GM23338 (cell line): ENCODE measurements around the gene NRXN2. TPM values are rescaled to one million over a fixed set of nuclear protein-coding genes. Genes with fewer than 3 reads are reported as not detected.

Experiments
- ATAC-seq: fragments of 200-7000 bp; cut with Tn5 transposase; 3 replicates; pipeline ENCODE4 v1.9.1; 2020
- DNase-seq: peaks from one replicate; pipeline ENCODE4 v3.0.0-alpha.2; 2015; ENCODE audit warnings: low spot score
- H2AFZ ChIP-seq: fragments of 200-600 bp; sonication (generic); 2 replicates; pipeline ENCODE4 v1.8.0; 2016; ENCODE audit warnings: antibody characterized with exemption, mild to moderate bottlenecking, moderate library complexity
- H3F3A ChIP-seq: fragments of 200-600 bp; sonication (generic); replicated peaks from 2 replicates; pipeline ENCODE4 v1.8.0; 2017; ENCODE audit warnings: antibody characterized with exemption, mixed run types, low read depth
- H3K27ac ChIP-seq: fragments of 200-600 bp; sonication (generic); 2 replicates; pipeline ENCODE4 v1.6.1; 2016; ENCODE audit warnings: low read depth
- H3K27me3 ChIP-seq: fragments of 200-600 bp; sonication (generic); 2 replicates; pipeline ENCODE4 v1.8.0; 2016; ENCODE audit warnings: mild to moderate bottlenecking, mixed run types, moderate library complexity; ENCODE audit not compliant: insufficient read depth
- H3K36me3 ChIP-seq: fragments of 200-600 bp; sonication (generic); 2 replicates; pipeline ENCODE4 v1.8.0; 2016; ENCODE audit warnings: mild to moderate bottlenecking; ENCODE audit not compliant: insufficient read depth
- H3K4me1 ChIP-seq: fragments of 200-600 bp; sonication (generic); 2 replicates; pipeline ENCODE4 v1.8.0; 2016; ENCODE audit warnings: mild to moderate bottlenecking, moderate library complexity; ENCODE audit not compliant: insufficient read depth
- H3K4me2 ChIP-seq: fragments of 200-600 bp; sonication (generic); 2 replicates; pipeline ENCODE4 v1.7.1; 2017; ENCODE audit warnings: mixed run types
- H3K4me3 ChIP-seq: fragments of 200-600 bp; sonication (generic); 2 replicates; pipeline ENCODE4 v1.6.1; 2016; ENCODE audit warnings: mixed run types
- H3K79me2 ChIP-seq: fragments of 200-600 bp; sonication (generic); replicated peaks from 2 replicates; pipeline ENCODE4 v1.8.0; 2017; ENCODE audit warnings: mild to moderate bottlenecking; ENCODE audit not compliant: insufficient read depth
- H3K9me2 ChIP-seq: fragments of 200-600 bp; sonication (generic); 2 replicates; pipeline ENCODE4 v1.8.0; 2017; ENCODE audit not compliant: insufficient read depth
- H4K20me1 ChIP-seq: fragments of 200-600 bp; sonication (generic); replicated peaks from 2 replicates; pipeline ENCODE4 v1.8.0; 2017; ENCODE audit warnings: mild to moderate bottlenecking; ENCODE audit not compliant: insufficient read depth
- H3K27ac Mint-ChIP-seq: 2 replicates; pipeline ENCODE4 v1.8.0; 2020; ENCODE audit warnings: inconsistent platforms, mild to moderate bottlenecking, moderate library complexity, mixed read lengths
- H3K27me3 Mint-ChIP-seq: 3 replicates; pipeline ENCODE4 v1.8.0; 2022; ENCODE audit warnings: low read depth, mild to moderate bottlenecking, moderate library complexity, mixed read lengths, inconsistent platforms; ENCODE audit not compliant: insufficient read depth, poor library complexity
- H3K36me3 Mint-ChIP-seq: 3 replicates; pipeline ENCODE4 v1.8.0; 2021; ENCODE audit warnings: low read depth, mild to moderate bottlenecking, inconsistent platforms, moderate library complexity, mixed read lengths
- H3K4me1 Mint-ChIP-seq: 3 replicates; pipeline ENCODE4 v1.8.0; 2020; ENCODE audit warnings: mild to moderate bottlenecking, inconsistent platforms, mixed read lengths
- H3K4me3 Mint-ChIP-seq: 3 replicates; pipeline ENCODE4 v1.8.0; 2021; ENCODE audit warnings: moderate library complexity, mild to moderate bottlenecking, inconsistent platforms, mixed read lengths
- H3K9me3 Mint-ChIP-seq: 3 replicates; pipeline ENCODE4 v1.8.0; 2020; ENCODE audit warnings: moderate library complexity, mild to moderate bottlenecking, inconsistent platforms, mixed read lengths
- EZH2phosphoT487 ChIP-seq: fragments of 200-600 bp; sonication (generic); IDR thresholded peaks from one replicate; pipeline ENCODE4 v1.8.1; 2018; ENCODE audit warnings: antibody characterized with exemption; ENCODE audit not compliant: unreplicated experiment
- JUNB ChIP-seq: IDR thresholded peaks from one replicate; pipeline ENCODE4 v1.6.1; 2016; ENCODE audit warnings: antibody characterized with exemption; ENCODE audit not compliant: unreplicated experiment
- NANOG ChIP-seq: IDR thresholded peaks from 2 replicates; pipeline ENCODE4 v1.6.1; 2016; ENCODE audit warnings: antibody characterized with exemption, borderline replicate concordance
- ZNF331 ChIP-seq: fragments of 250-450 bp; sonication (Bioruptor Pico); IDR thresholded peaks from 2 replicates; pipeline ENCODE4 v1.5.0; 2020; ENCODE audit warnings: low read depth, mild to moderate bottlenecking, moderate library complexity
- ZNF462 ChIP-seq: fragments of 250-450 bp; sonication (Bioruptor Pico); IDR thresholded peaks from 2 replicates; pipeline ENCODE4 v1.5.0; 2020; ENCODE audit warnings: mild to moderate bottlenecking, moderate library complexity
- polyA plus RNA-seq: library from polyadenylated mRNA; unstranded; fragments of >200 nt; fragmentation: Nextera tagmentation; extraction: Ambion mirVana; gene quantifications from 2 replicates; pipeline ENCODE4 v1.2.1, GENCODE V29; 2016
- total RNA-seq: library from RNA; depleted of rRNA; stranded (reverse); fragments of >200 nt; shearing (Covaris generic); gene quantifications from 2 replicates; pipeline ENCODE4 v1.2.3, GENCODE V29; 2014

NRXN2 gene
- total and polyA plus RNA-seq, 2 experiments from 2014 or later, result 3.4 to 17.0 TPM

DNA sequence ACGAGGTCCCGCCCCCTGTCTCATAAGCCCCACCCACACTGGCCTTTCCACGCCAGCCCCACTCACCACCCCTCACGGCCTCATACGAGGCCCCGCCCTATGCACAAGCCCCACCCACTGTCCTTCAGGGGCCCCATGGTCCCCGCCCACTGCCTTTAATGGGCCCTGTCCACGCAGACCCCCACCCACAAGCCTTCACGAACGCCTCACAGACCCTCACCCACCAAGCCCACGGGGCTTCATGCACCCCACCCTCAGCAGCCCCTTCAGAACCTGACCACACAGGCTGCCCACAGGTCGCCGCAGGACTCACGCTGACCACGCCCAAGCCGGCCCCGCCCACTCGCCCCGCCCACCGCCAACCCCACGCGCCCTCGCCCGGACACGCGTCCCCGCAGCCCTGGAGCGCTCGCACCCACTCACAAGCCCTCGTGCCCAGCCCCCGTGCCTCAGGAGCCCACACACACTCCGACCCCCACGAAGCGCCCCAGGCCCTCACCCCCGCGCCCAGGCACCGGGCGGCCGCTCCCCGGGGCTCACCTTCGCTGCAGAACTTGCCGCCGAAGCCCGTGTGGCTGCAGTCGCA, 10.5 kb downstream of the NRXN2 start (continued):
- TF ChIP-seq ZNF462 (CRISPR knock-in tag) (no peak), ZNF331 (CRISPR knock-in tag) (no peak), EZH2phosphoT487 (no peak)

GRCh38 chr11:64711956-64712362, 11.0 kb downstream of the NRXN2 start:
- H3K4me2 ChIP-seq, result peak overlapping the region; percentile 88
- peak overlapping the region; percentile 58 for H3K4me3 ChIP-seq
- peak; percentile 6 for ATAC-seq
- peak overlapping the region; percentile 72 for H3K4me3 Mint-ChIP-seq
- peak; percentile 46 for DNase-seq
- peaks cover 5% of the 10 kb centered on the region; the same call in 1 of the 2 replicates for H4K20me1 ChIP-seq
- H3F3A ChIP-seq, result peaks cover 18% of the 10 kb centered on the region
- H3K36me3 ChIP-seq, result no peaks in the 10 kb centered on the region
- peaks cover 54% of the 10 kb centered on the region for H3K4me1 Mint-ChIP-seq
- H3K4me1 ChIP-seq, result peaks cover 40% of the 10 kb centered on the region
- peak overlapping the region; percentile 88; the same call in 1 of the 2 replicates for H2AFZ ChIP-seq
- no peaks in the 10 kb centered on the region for H3K9me3 Mint-ChIP-seq
- no peaks in the 10 kb centered on the region; the same call in 1 of the 2 replicates for H3K79me2 ChIP-seq
- no peaks in the 10 kb centered on the region for H3K9me2 ChIP-seq
- no peak overlapping the region for H3K27ac ChIP-seq
- peaks cover 45% of the 10 kb centered on the region for H3K27me3 ChIP-seq
- H3K36me3 Mint-ChIP-seq, result no peaks in the 10 kb centered on the region; the same call in 2 of the 3 replicates
- peaks cover 50% of the 10 kb centered on the region for H3K27me3 Mint-ChIP-seq
- TF ChIP-seq ZNF462 (CRISPR knock-in tag) (no peak), JUNB (no peak), NANOG (no peak)
- no peak overlapping the region for H3K27ac Mint-ChIP-seq
